NCI-H1092 (cell line): Measurements from ENCODE around the gene ZNF329.
"Not testable (repeated sequence)": the region's sequence is repeated elsewhere in the genome, so short reads cannot be mapped to it uniquely, and the experiment has no call there.

ENCODE experiments used
- DNase-seq: peaks from one replicate; lab custom pipeline; 2025; lab: John Stamatoyannopoulos, UW

Gene ZNF329

GRCh38 chr19:58150328-58150921 is at the start of gene ZNF329:
Gene ZNF329, minus strand, starts transcription at chr19:58150789. Its CDS starts 21,286 bp downstream, at chr19:58129503.
- DNase-seq = peak; percentile 65

GRCh38 chr19:58196901-58197616 is 46.5 kb upstream of the ZNF329 start:
- DNase-seq = no peak

GRCh38 chr19:58183817-58184215 is 33.2 kb upstream of the ZNF329 start:
- no peak for DNase-seq

GRCh38 chr19:58182989-58183816 is 32.6 kb upstream of the ZNF329 start, which contains the start of gene ZNF274:
Gene ZNF274, plus strand, starts transcription at chr19:58183061. Its CDS starts 905 bp downstream, at chr19:58183966.
- DNase-seq = peak; percentile 66

GRCh38 chr19:58182577-58182988 is 32.0 kb upstream of the ZNF329 start:
- no peak for DNase-seq

GRCh38 chr19:58181902-58182576 is 31.4 kb upstream of the ZNF329 start:
- no peak for DNase-seq

- DNase-seq = no peak
Measured at GRCh38 chr19:58170860-58171259, 20.3 kb upstream of the ZNF329 start.

GRCh38 chr19:58166708-58167280 is 16.2 kb upstream of the ZNF329 start:
- DNase-seq = no peak

- no peak for DNase-seq
Measured at GRCh38 chr19:58166268-58166667, 15.7 kb upstream of the ZNF329 start.

- DNase-seq = no peak
Measured at GRCh38 chr19:58157045-58157728, 6.6 kb upstream of the ZNF329 start.

GRCh38 chr19:58154679-58155648 is 4.4 kb upstream of the ZNF329 start:
- DNase-seq = peak; percentile 77

- DNase-seq = no peak
Measured at GRCh38 chr19:58154287-58154678, 3.7 kb upstream of the ZNF329 start.

GRCh38 chr19:58153386-58153785 is 2.8 kb upstream of the ZNF329 start:
- DNase-seq = no peak

- not testable (repeated sequence) for DNase-seq
Measured at GRCh38 chr19:58147475-58147874, 3.1 kb downstream of the ZNF329 start.

- no peak for DNase-seq
Measured at GRCh38 chr19:58145849-58146248, 4.7 kb downstream of the ZNF329 start.

GRCh38 chr19:58134244-58134643 is 16.3 kb downstream of the ZNF329 start:
- no peak for DNase-seq

- DNase-seq = no peak
Measured at GRCh38 chr19:58129284-58129683, 21.3 kb downstream of the ZNF329 start.

- DNase-seq = no peak
Measured at GRCh38 chr19:58128041-58128685, 22.4 kb downstream of the ZNF329 start.

- DNase-seq = no peak
Measured at GRCh38 chr19:58123354-58123753, 27.2 kb downstream of the ZNF329 start.
